Activated effector memory CD4-positive, alpha-beta T cell treated with Interleukin-2 at 50 U/mL for 16 hours (primary cell): ENCODE results near the gene PADI2.

Source experiments
- DNase-seq: peaks from one replicate; pipeline ENCODE4 v3.0.0-alpha.2; 2020

PADI2 gene

DNA sequence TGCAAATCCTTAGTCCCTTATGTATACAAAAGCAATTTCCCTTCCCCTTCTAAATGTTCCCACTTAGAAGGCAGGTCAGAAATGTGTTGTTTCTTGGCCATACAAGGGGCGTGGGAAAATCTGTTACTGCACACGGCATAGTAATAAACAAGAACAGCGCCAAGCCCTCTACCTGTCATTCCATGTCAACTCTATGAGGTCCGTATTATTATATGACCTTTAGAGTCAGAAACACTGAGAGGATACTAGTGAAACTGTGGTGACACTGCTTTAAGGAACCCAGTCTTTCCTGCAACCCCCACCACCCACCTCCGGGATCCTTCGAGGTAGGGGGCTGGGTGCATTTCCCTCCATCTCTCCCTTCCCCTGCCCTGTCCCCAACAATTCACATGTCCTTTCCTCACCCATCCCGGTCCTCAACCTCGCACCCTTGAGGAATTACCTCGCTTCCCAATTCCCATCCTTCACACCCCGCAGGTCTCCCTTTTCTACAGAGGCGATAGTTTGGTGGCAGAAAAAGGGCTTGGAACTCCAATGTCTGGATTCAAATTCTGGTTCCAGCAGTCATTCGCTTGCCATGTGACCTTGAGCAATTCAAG, 66.1 kb downstream of the PADI2 start:
- DNase-seq: no peak

DNA sequence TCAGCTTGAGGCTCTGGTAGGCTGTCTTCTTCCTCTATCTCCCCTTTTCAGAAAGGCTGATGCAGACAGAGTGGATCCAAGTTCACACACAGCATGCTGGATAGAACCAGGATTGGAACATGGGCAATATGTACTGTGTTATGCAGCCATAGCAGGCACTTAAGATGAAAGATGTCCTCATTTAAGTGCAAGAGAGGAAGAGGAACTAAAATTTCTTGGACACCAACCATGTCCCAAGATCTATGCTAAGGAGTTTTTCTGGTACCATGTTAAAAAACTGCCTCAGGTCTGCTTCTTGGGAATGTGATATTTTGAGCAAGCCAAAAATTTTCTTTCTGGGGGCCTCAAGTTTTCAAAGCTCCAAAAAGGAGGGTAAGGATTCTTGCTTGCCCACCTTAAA, 66.6 kb downstream of the PADI2 start:
- no peak for DNase-seq

GRCh38 chr1:17052038-17052437, 67.2 kb downstream of the PADI2 start:
- no peak for DNase-seq

- DNase-seq: no peak
Measured at GRCh38 chr1:17047924-17048323, 71.3 kb downstream of the PADI2 start.

GRCh38 chr1:17046334-17046657, 73.0 kb downstream of the PADI2 start:
- DNase-seq: no peak

- no peak for DNase-seq
Measured at GRCh38 chr1:17045634-17046333, 73.5 kb downstream of the PADI2 start.

DNA sequence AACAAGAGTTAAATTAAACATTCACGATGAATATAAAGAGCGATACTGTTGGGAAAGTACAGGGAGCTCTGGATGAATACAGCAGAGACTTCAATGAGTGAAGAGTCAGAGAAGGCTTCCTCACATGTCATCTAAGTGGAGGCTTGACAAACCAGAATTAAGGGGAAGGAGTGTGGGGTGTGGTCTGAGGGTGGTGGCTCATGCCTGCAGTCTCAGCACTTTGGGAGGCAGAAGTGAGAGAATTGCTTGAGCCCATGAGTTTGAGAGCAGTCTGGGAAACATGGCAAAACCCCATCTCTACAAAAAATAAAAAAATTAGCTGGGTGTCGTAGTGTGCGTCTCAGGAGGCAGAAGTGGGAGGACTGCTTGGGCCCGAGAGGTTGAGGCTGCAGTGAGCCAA, 74.1 kb downstream of the PADI2 start:
- no peak for DNase-seq

DNA sequence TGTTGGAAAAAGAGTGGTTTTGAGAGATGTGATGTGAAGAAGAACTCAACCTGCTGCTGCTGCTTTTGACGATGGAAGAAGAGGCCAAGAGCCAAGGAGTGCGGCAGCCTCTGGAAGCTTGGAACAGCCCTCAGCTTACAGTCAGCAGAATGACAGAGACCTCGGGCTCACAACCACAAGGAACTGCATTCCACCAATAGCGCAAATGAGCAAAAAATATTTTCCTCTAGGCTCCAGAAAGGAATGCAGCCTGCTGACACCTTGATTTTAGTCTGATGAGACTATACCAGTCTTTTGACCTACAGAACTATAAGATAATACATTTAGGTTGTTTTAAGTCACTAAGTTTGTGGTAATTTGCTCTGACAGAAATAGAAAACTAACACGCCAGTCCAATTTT, 75.6 kb downstream of the PADI2 start:
- DNase-seq: no peak

GRCh38 chr1:17040135-17040534, 79.1 kb downstream of the PADI2 start:
- no peak for DNase-seq

- no peak for DNase-seq
Measured at GRCh38 chr1:17039522-17039921, 79.7 kb downstream of the PADI2 start.

- DNase-seq: no peak
Measured at GRCh38 chr1:17033481-17033880, 85.8 kb downstream of the PADI2 start.

DNA sequence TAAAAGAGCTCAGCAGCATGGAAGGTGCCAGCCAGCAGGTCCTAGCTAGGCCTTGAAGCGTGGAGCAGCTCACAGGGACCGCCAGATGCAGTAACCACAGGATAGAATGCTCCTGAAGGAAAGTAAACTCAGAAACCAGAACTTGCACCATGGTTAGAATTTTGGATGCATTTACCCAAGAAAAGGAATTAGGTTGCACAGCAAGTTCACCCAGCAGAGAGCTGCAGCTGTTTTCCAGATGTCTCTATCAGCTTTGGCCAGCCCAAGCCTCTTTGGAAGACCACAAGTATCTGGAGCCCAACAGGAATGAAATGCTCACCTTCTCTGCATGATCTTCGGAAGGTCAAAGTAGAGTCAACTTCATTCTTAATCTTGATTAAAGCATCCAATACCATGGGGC, 86.5 kb downstream of the PADI2 start:
- no peak for DNase-seq

DNA sequence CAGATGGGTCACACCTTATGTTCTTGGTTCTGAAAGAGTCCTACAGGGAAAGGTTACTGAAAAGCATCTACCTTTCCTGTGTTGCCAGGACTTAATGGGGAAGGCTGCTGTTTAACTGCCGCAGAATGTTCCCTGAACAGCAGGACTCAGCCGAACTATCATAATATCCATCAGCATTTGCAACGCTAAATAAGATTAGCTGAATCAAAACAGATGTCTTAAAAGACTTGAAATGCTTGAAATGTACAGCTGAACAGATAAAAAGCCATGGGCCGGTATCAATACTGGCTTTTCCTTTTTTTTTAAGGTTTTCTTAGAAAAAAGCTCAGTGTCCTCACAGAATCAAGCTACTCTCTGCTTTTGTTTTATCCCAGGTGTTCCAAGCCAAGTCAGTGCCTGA, 87.8 kb downstream of the PADI2 start:
- DNase-seq: no peak

DNA sequence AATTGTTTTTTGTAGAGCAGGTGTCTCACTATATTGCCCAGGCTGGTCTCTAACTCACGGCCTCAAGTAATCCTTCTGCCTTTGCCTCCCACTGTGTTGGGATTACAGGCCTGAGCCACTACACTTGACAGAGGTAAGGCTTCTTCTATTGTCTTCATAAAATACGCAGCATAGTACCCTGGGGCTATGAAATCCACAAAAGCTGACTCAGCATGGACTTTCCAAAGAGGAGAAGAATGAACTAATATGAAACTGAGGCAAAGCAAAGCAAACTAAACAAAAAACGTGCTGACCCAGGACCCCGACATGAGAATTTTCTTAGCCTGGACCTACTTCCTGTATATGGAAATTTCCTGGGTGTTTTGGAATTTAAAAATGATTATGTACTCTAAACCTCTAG, 89.0 kb downstream of the PADI2 start:
- DNase-seq: no peak

DNA sequence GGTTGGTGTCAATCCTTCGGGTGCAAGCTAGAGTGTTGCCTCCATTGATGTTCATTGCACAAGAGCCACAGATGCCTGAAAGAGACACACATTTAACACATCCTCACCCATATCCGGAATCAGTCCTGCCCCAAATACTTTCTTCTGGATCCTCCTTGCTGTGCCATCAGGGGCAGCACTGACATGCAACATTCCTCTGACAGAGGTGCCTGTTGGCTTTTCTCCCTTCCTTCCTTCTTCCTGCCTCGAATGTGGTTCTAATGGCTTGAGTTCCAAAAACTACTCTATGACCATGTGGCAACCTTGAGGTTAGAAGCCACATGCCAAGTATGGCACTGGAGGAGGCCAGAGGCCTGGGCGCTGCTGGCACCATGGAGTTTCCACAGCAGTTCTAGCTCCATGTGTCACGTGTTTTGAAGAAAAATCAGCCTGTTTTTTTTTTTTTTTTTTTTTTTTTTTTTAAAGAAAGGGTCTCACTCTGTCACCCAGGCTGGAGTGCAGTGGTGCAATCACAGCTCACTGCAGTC, 90.5 kb downstream of the PADI2 start:
- DNase-seq: no peak

DNA sequence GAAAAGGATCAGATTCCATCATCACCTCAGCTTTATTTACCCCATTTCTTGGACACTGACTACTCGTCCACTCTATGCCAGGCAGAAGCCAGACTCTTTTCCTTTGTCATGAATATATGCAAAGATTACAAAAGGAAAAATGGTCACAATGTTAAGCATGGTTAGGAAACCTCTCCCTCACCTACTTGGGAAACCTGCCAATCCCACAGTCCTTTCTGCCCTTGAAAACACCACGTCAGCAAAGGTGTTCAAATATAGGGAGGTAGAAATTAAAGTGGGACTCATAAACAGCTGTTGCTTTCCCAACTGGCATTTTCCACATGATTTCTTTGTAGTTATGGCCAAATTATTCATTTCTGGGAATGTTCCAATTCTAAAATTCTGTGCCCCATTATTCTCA, 91.4 kb downstream of the PADI2 start:
- DNase-seq: no peak

- DNase-seq: no peak
Measured at GRCh38 chr1:17027403-17027802, 91.8 kb downstream of the PADI2 start.

DNA sequence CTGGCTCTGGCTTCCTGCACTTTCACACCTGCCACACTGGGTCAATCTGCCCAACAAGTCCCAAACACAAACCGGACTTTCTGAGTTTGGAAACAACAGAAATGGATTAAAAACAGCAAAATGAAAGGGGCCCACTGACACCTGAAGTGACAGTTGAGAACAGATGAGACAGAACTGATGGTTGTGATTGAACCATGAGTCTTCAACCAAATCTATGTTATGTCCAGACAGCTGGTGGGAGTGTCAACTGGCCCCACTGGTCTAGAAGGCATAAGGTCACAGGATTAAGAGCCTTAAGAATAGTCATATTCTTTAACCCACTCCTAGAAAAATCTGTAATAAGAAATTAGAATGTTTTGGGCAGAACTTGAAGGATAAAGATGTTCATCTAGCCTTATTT, 94.5 kb downstream of the PADI2 start:
- no peak for DNase-seq

GRCh38 chr1:17023573-17023972, 95.7 kb downstream of the PADI2 start:
- no peak for DNase-seq

GRCh38 chr1:17023102-17023501, 96.1 kb downstream of the PADI2 start:
- DNase-seq: no peak

DNA sequence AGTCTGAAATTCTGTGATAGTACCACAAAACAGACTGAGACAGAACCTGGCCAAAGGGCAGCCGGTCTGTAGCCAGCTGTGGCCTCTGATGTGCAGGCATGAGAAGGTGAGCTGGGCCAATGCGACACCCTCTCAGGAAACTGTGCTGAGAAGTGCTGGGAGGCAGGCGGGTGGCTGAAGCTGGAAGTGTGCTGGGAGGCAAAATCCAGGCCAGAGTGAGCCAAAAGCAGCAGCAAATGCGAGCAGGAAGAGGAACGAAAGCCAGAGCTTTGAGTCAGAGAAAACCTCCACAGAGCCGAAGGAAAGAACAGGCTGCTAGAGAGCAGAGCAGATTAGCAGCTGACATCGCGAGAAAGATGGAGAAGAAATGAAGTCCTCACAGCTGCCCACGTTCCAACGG, 97.4 kb downstream of the PADI2 start:
- DNase-seq: no peak

- no peak for DNase-seq
Measured at GRCh38 chr1:17020502-17020901, 98.7 kb downstream of the PADI2 start.

GRCh38 chr1:17018849-17019248, 100.4 kb downstream of the PADI2 start:
- DNase-seq: no peak

- DNase-seq: no peak
Measured at GRCh38 chr1:17017435-17017834, 101.8 kb downstream of the PADI2 start.
